ENCODE data around the gene BCAR3. TPM values are rescaled to one million over a fixed set of nuclear protein-coding genes. Genes with fewer than 3 reads are reported as not detected.

The BCAR3 gene
- total RNA-seq, 1 experiment from 2014 or later, result 33.9 TPM

DNA sequence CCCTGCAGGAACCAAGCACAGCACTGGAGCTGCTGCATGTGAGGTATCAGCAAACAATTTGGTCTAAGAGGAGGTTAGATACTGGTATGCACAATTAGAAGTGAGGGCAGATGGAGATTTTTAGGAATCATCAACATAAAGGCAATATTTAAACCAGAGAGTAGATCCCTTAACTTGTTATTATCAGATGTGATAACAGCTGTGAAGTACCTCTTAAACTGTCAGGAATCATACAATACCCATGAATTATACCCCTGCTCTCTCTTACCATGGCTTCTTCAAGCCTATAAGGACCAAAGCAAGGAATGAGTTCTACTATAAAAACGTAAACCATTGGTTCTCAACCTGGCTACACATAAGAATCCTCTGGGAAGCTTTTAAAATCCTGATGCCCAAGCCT is 3.9 kb downstream of the BCAR3 start:
- TF ChIP-seq TCF7L2 (IDR thresholded peaks at IDR 0.05; ENCODE audit: low read depth, low read length) (no peak), REST (IDR thresholded peaks at IDR 0.05; ENCODE audit: insufficient read depth in 1 of 2, low read depth in 2 of 2, low read length in 1 of 2) (no peak), SIN3A (IDR thresholded peaks at IDR 0.05; ENCODE audit: borderline replicate concordance, insufficient read depth, low read depth, low read length) (no peak), POLR2AphosphoS5 (IDR thresholded peaks at IDR 0.05; ENCODE audit: low read depth, low read length) (no peak)
- TF ChIP-seq, protein P1, sequence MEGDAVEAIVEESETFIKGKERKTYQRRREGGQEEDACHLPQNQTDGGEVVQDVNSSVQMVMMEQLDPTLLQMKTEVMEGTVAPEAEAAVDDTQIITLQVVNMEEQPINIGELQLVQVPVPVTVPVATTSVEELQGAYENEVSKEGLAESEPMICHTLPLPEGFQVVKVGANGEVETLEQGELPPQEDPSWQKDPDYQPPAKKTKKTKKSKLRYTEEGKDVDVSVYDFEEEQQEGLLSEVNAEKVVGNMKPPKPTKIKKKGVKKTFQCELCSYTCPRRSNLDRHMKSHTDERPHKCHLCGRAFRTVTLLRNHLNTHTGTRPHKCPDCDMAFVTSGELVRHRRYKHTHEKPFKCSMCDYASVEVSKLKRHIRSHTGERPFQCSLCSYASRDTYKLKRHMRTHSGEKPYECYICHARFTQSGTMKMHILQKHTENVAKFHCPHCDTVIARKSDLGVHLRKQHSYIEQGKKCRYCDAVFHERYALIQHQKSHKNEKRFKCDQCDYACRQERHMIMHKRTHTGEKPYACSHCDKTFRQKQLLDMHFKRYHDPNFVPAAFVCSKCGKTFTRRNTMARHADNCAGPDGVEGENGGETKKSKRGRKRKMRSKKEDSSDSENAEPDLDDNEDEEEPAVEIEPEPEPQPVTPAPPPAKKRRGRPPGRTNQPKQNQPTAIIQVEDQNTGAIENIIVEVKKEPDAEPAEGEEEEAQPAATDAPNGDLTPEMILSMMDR (IDR thresholded peaks at IDR 0.05), result no peak
- no peak overlapping the region for H3K4me3 ChIP-seq (ENCODE audit: low read depth in 2 of 2, low read length in 2 of 2)

GRCh38 chr1:93676427-93676826 is 5.2 kb downstream of the BCAR3 start:
- Histone ChIP-seq H3K4me3 (ENCODE audit: low read depth in 2 of 2, low read length in 2 of 2) (no peak overlapping the region), H3K4me1 (ENCODE audit: control insufficient read depth, insufficient read depth, low read length) (peaks cover 56% of the 10 kb centered on the region), H3K36me3 (ENCODE audit: control insufficient read depth, insufficient read depth, low read length) (peaks cover 2% of the 10 kb centered on the region; the same call in 1 of the 2 replicates), H3K27me3 (ENCODE audit: control insufficient read depth, insufficient read depth, low read length) (no peaks in the 10 kb centered on the region), H3K9me3 (ENCODE audit: control insufficient read depth, insufficient read depth, low read depth, low read length) (no peaks in the 10 kb centered on the region), H3K27ac (ENCODE audit: low read length) (peak overlapping the region; percentile 61; the same call in 1 of the 2 replicates)
- ATAC-seq, result no peak
- in situ Hi-C loops (cut with HindIII; ENCODE audit: low pct_unique_long_range_greater_than_20kb, low sequenced_read_pairs) (no loop called here), intact Hi-C loops (cut with micrococcal nuclease; ENCODE audit: unreplicated experiment) (no loop called here)
- CTCF ChIA-PET, result no interaction called here
- TF ChIP-seq, protein P1 (IDR thresholded peaks at IDR 0.05), result no peak
- TF ChIP-seq REST (IDR thresholded peaks at IDR 0.05; ENCODE audit: insufficient read depth in 1 of 2, low read depth in 2 of 2, low read length in 1 of 2) (no peak), TCF7L2 (IDR thresholded peaks at IDR 0.05; ENCODE audit: low read depth, low read length) (no peak), POLR2AphosphoS5 (IDR thresholded peaks at IDR 0.05; ENCODE audit: low read depth, low read length) (no peak), SIN3A (IDR thresholded peaks at IDR 0.05; ENCODE audit: borderline replicate concordance, insufficient read depth, low read depth, low read length) (no peak)
- no TSS peak for BruUV-seq (replicated peaks)
- DNase-seq (ENCODE audit: low read depth, low spot score), result no peak
- POLR2A ChIA-PET, result no interaction called here

More for the DNA sequence above, 3.9 kb downstream of the BCAR3 start:
- ATAC-seq, result no peak
- DNase-seq (ENCODE audit: low read depth, low spot score), result no peak
- intact Hi-C loops (cut with micrococcal nuclease; ENCODE audit: unreplicated experiment), result no loop called here
- H3K36me3 ChIP-seq (ENCODE audit: control insufficient read depth, insufficient read depth, low read length), result peaks cover 2% of the 10 kb centered on the region; the same call in 1 of the 2 replicates
- H3K4me1 ChIP-seq (ENCODE audit: control insufficient read depth, insufficient read depth, low read length), result peaks cover 48% of the 10 kb centered on the region
- no TSS peak for BruUV-seq (replicated peaks)
- H3K27ac ChIP-seq (ENCODE audit: low read length), result peak overlapping the region; percentile 51; the same call in 1 of the 2 replicates
- H3K9me3 ChIP-seq (ENCODE audit: control insufficient read depth, insufficient read depth, low read depth, low read length), result no peaks in the 10 kb centered on the region
- in situ Hi-C loops (cut with HindIII; ENCODE audit: low pct_unique_long_range_greater_than_20kb, low sequenced_read_pairs), result no loop called here
- POLR2A ChIA-PET, result no interaction called here
- CTCF ChIA-PET, result interaction anchor here (0.7 to 1.2 kb wide), 2 partner anchors 48 to 97 kb away, joined by 3 read pairs; no protein-coding TSS in a partner anchor
- no peaks in the 10 kb centered on the region for H3K27me3 ChIP-seq (ENCODE audit: control insufficient read depth, insufficient read depth, low read length)

Data from Panc1 (cell line).